Measurements from ENCODE around the gene CREG2. TPM values are rescaled to one million over a fixed set of nuclear protein-coding genes. Genes with fewer than 3 reads are reported as not detected.

CREG2 gene
- total and polyA plus RNA-seq, 2 donors (not counting 1 experiment from before 2014, with no cell fraction given) = 0.10 TPM; not detected in 1

DNA sequence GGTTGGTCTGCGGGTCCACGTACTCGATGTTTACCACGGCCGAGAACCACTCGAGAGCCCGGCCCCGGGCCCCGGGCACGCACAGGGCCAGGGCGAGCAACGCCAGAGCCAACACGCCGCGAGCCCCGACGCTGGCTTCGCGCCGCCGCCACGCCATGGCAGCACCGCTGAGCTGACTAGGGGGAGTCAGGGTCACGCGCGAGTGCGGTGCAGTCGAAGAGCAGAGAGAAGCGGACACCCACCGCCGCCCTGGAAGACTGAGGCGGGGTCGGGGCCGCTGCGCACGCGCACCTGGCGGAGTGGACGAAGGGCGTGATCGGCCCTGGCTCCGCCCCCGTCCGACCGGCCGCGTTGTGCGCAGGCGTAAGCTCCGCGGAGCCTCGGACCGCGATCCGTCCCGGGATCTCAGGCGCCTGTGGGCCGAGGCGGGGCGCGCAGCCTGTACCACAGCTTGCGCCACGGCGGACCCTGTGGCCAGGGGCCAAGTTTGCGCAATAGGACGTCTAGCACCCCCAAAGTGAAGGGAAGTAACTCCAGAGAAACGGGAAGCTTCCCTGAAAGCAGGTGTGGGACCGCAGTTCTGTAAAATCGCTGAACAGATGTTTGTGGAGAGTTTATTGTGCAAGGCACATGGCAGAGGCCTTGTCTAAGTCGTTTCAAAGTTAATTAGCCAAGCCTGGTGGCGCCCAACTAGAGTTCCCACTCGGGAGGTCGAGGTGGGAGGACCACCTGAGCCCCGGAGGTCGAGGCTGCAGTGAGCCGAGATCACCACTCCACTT, 78.7 kb downstream of the CREG2 start, which contains the start of gene RNF149:
TSS of gene RNF149 (minus strand) at position 270 of the 779 bp plus-strand sequence. CDS start at position 157, 113 bp downstream.
- ATAC-seq (ENCODE audit: low read depth) (peak; percentile 82), DNase-seq (peak; percentile 94)
- peaks cover 54% of the 10 kb centered on the region for H3K4me1 Mint-ChIP-seq
- Histone ChIP-seq H3K27me3 (replicated peaks in 1 of 4; ENCODE audit: control extremely low read depth in 1 of 4, control insufficient read depth in 3 of 4, insufficient read depth in 4 of 4, low read length in 3 of 4) (no peaks in the 10 kb centered on the region), H3K79me2 (ENCODE audit: control insufficient read depth, insufficient read depth, low read length) (peaks cover 50% of the 10 kb centered on the region), H3K4me2 (replicated peaks; ENCODE audit: low read depth, low read length, poor library complexity, severe bottlenecking) (peak within 1 kb of the TSS; percentile 90), H3K4me1 (ENCODE audit: control insufficient read depth in 2 of 2, insufficient read depth in 2 of 2, low read length in 2 of 2) (peaks cover 32 to 44% of the 10 kb centered on the region in 2 donors), H4K20me1 (ENCODE audit: control insufficient read depth, insufficient read depth, low read length, poor library complexity, severe bottlenecking) (peaks cover 22% of the 10 kb centered on the region), H3K4me3 (ENCODE audit: control extremely low read depth in 1 of 5, extremely low read depth in 1 of 5, insufficient read depth in 1 of 5, low read depth in 2 of 5, low read length in 4 of 5) (peak within 1 kb of the TSS; percentile 57 to 93 (median 76)), H3K9me3 (ENCODE audit: control extremely low read depth in 1 of 3, control insufficient read depth in 2 of 3, insufficient read depth in 1 of 3, low read length in 2 of 3) (no peaks in the 10 kb centered on the region), H3K27ac (ENCODE audit: low read length in 2 of 2) (peak within 1 kb of the TSS; percentile 84 to 85), H2AFZ (ENCODE audit: insufficient read depth, low read depth, low read length, poor library complexity, severe bottlenecking) (peak within 1 kb of the TSS; percentile 88), H3K9ac (ENCODE audit: low read length) (peak within 1 kb of the TSS; percentile 82), H3K36me3 (replicated peaks in 1 of 2; ENCODE audit: control extremely low read depth in 1 of 2, control insufficient read depth in 1 of 2, extremely low read depth in 1 of 2, insufficient read depth in 2 of 2, low read length in 1 of 2) (peaks cover 0 to 6% of the 10 kb centered on the region in 2 experiments)
- ChIA-PET CTCF (interaction anchor here (0.7 to 1.5 kb wide), 4 partner anchors 34 to 523 kb away, joined by 3 to 11 read pairs (median 4); no protein-coding TSS in a partner anchor), POLR2A (interaction anchor here (0.6 to 0.8 kb wide), 3 partner anchors 50 to 1971 kb away, joined by 3 read pairs; partner anchors contain the start of genes EIF5B and RPL31)
- peak within 1 kb of the TSS; percentile 92 for H3K27ac Mint-ChIP-seq
- intact Hi-C loops (cut with micrococcal nuclease) = loop anchor here (1.0 to 5.0 kb wide), 3 partner anchors 56 to 409 kb away; partner anchors contain the start of genes CNOT11 and TBC1D8
- peak within 1 kb of the TSS; percentile 93 for H3K4me3 Mint-ChIP-seq
- no peaks in the 10 kb centered on the region for H3K9me3 Mint-ChIP-seq (ENCODE audit: insufficient read depth)
- TF ChIP-seq EZH2 (IDR thresholded peaks at IDR 0.05; ENCODE audit: borderline replicate concordance, insufficient read depth, low read depth, low read length, poor library complexity, severe bottlenecking) = no peak
- no peak for TF ChIP-seq CTCF (IDR thresholded peaks at IDR 0.05)
- WGBS (ENCODE audit: insufficient coverage) = under 1% methylated on average over 75 of the region's 76 CpGs
- H3K27me3 Mint-ChIP-seq = no peaks in the 10 kb centered on the region

Measured in B cell (primary cell).